Activated naive CD4-positive, alpha-beta T cell treated with anti-CD3 and anti-CD28 coated beads, Interleukin-2, amount 50 U/mL, for 72 hours (primary cell): Measurements from ENCODE around the gene PODN. TPM values are rescaled to one million over a fixed set of nuclear protein-coding genes. Genes with fewer than 3 reads are reported as not detected.

Source experiments
- ATAC-seq, 2 donors: fragments of 150-1000 bp; cut with Tn5 transposase; 2 replicates each; pipeline ENCODE4 v1.10.0; 2021; ENCODE audit warnings: mild to moderate bottlenecking in 2 of 2, moderate library complexity in 2 of 2
- DNase-seq, 2 donors: peaks; one replicate each; pipeline ENCODE4 v3.0.0; 2021 to 2022; ENCODE audit warnings: low spot score in 2 of 2
- H3K27ac Mint-ChIP-seq, 2 donors: one replicate each; pipeline ENCODE4 v1.8.0; 2022; ENCODE audit warnings: mild to moderate bottlenecking in 2 of 2, mixed read lengths in 2 of 2
- H3K36me3 Mint-ChIP-seq, 2 donors: one replicate each; pipeline ENCODE4 v1.8.0; 2022; ENCODE audit warnings: mixed read lengths in 2 of 2
- H3K9me3 Mint-ChIP-seq, 2 donors: one replicate each; pipeline ENCODE4 v1.8.0; 2022; ENCODE audit warnings: mixed read lengths in 2 of 2
- total RNA-seq, 2 donors: library from RNA; stranded (reverse); gene quantifications; one replicate each; pipeline ENCODE4 v1.2.3, GENCODE V29; 2022

PODN gene
- total RNA-seq, 2 donors from 2014 or later: not detected

DNA sequence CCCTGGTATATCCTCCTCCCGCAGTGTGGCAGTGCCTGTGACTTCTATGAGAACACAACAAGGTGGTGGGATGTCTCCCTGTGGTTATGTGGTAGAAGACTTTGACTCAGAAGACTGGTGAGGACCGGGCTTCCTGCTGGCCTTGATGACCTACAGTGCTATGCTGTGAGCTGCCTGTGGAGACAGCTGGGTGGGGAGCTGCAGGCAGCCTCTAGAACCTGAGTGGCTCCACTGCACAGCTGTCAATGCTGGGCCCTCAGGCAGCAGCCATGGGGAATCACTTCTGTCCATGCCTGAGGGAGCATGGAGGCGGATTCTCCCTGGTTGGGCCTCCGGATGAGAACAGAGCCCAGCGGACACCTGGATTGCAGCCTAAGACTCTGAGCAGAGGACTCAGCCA is 65.5 kb downstream of the PODN start:
- no peak for DNase-seq
- Mint-ChIP-seq H3K27ac (no peak overlapping the region), H3K9me3 (no peaks in the 10 kb centered on the region), H3K36me3 (no peaks in the 10 kb centered on the region)
- peak; percentile 50 to 60 for ATAC-seq

GRCh38 chr1:53128401-53128800 is 66.4 kb downstream of the PODN start:
- H3K27ac Mint-ChIP-seq: no peak overlapping the region
- no peak for DNase-seq
- H3K36me3 Mint-ChIP-seq: no peaks in the 10 kb centered on the region
- no peak for ATAC-seq
- H3K9me3 Mint-ChIP-seq: no peaks in the 10 kb centered on the region

DNA sequence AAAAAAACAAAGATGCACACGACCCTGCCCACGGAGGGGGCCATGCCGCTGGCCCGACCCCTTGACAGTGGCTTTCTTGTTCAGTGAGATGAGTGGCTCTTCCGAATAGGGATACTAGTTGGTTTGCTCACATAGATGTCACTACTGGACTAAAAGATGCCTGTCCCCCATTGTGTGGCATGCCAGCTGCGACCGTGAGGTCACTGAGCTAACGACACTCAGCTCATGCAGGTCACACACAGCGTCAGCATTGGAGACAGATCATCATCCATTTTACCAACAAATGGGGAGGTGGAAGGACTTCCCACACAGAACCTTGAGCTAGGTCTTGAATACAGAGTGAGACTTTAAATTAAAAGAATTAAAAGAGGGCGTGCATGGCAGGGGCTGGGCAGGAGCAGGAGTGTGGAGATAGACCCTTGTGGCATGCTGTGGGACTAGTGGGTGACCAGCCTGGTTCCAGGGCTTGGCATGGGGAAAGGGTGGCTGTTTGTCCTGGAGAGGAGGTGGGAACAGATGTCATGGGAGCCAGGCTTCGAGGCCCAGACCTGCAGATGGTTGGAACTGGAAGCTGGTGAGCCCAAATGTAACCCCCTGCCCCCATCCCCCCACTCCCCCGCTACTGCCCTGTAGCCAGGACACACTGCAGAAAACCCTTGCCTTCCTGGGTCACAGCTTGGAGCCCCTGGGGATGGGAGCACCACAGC is 68.0 kb downstream of the PODN start:
- H3K36me3 Mint-ChIP-seq: no peaks in the 10 kb centered on the region
- H3K27ac Mint-ChIP-seq: no peak overlapping the region
- no peaks in the 10 kb centered on the region for H3K9me3 Mint-ChIP-seq
- ATAC-seq (no peak), DNase-seq (peak in 1 of 2 donors; percentile 26)

DNA sequence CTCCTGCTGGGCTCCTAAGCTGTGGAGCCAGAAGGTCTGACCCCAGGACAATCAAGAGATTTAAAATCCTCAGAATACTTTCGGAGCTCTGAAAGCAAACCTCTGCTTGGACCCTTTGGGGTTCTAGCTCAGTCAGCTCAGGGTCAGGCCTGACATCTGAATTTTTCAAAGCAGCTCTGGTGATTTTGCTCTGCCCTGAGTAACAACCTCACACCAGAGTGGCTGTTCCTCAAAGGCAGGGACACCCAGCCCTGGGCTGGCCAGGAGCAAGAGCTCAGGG is 68.5 kb downstream of the PODN start:
- ATAC-seq (no peak), DNase-seq (no peak)
- Mint-ChIP-seq H3K9me3 (no peaks in the 10 kb centered on the region), H3K27ac (no peak overlapping the region), H3K36me3 (no peaks in the 10 kb centered on the region)

GRCh38 chr1:53130878-53131589 is 69.0 kb downstream of the PODN start:
- ATAC-seq: no peak
- peak in 1 of 2 donors; percentile 50 for DNase-seq
- H3K27ac Mint-ChIP-seq: no peak overlapping the region
- no peaks in the 10 kb centered on the region for H3K36me3 Mint-ChIP-seq
- no peaks in the 10 kb centered on the region for H3K9me3 Mint-ChIP-seq

- H3K27ac Mint-ChIP-seq: no peak overlapping the region
These were observed 69.6 kb downstream of the PODN start for GRCh38 chr1:53131590-53131938.

DNA sequence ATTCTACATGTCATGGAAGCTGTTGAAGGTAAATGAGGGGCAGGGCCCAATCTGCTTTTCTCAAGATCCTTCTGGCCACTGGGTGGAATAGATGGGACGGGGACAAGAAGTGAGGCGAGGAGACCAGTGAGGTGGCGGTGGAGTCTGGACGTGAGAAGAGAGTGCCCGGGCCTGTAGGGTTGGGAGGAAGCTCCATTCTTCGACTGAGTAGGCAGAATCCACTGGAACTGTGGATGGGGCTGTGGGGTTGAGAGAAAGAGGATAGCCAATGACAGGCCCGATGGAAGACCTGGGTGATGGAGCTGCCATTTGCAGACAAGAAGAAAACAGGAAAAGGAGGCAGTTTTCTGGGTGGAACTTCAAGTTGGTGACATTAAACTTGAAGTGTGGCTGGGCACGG is 70.2 kb downstream of the PODN start:
- ATAC-seq (no peak), DNase-seq (peak in 1 of 2 donors; percentile 11)
- H3K36me3 Mint-ChIP-seq: no peaks in the 10 kb centered on the region
- H3K27ac Mint-ChIP-seq: no peak overlapping the region
- H3K9me3 Mint-ChIP-seq: no peaks in the 10 kb centered on the region

More at GRCh38 chr1:53131590-53131938, 69.6 kb downstream of the PODN start:
- peak in 1 of 2 donors; percentile 4 for DNase-seq
- no peak for ATAC-seq
- H3K9me3 Mint-ChIP-seq: no peaks in the 10 kb centered on the region
- H3K36me3 Mint-ChIP-seq: no peaks in the 10 kb centered on the region

GRCh38 chr1:53133261-53134041 is 71.4 kb downstream of the PODN start:
- Mint-ChIP-seq H3K27ac (no peak overlapping the region), H3K9me3 (peaks cover 7% of the 10 kb centered on the region in 2 donors), H3K36me3 (peaks cover 6 to 8% of the 10 kb centered on the region in 2 donors)
- ATAC-seq (no peak), DNase-seq (peak in 1 of 2 donors; percentile 11)

DNA sequence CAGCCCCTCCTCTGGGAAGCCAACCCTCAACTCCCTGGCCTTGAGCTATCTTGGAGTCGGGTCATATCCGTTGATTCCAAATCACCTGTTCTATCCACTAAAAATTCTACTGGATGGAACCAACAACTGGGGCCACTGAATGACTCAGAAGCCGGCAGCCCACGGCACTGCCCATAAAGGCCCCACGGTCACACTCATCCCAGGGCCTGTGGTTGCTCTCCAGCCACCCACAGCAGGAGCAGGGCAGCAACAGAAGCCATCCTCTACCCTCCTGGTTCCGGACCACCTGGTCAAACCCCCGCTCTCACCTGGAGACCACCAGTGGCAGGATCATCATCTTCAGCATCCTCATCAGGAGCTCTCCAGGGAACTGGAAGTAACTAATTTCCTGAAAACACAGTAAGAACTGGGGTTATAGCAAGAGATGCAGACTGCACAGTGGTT is 72.1 kb downstream of the PODN start:
- Mint-ChIP-seq H3K9me3 (peaks cover 7% of the 10 kb centered on the region in 2 donors), H3K36me3 (peaks cover 6 to 8% of the 10 kb centered on the region in 2 donors), H3K27ac (no peak overlapping the region)
- no peak for ATAC-seq
- DNase-seq: no peak

Other genes with a start within 250 kb of the PODN start
- gene ZYG11A, start 219.5 kb upstream of the PODN start, total RNA-seq: under 1 TPM; 0.07 to 0.27 TPM
- gene ECHDC2, start 140.5 kb upstream of the PODN start, total RNA-seq: 10 to 100 TPM; 63.8 to 77.5 TPM
- gene SCP2, start 134.9 kb upstream of the PODN start, total RNA-seq: 10 to 100 TPM; 69.9 to 78.8 TPM
- not detected for gene SLC1A7, start 80.4 kb downstream of the PODN start, total RNA-seq
- gene CPT2, start 134.6 kb downstream of the PODN start, total RNA-seq: 10 to 100 TPM; 11.3 to 22.8 TPM
- gene CZIB, start 158.4 kb downstream of the PODN start, total RNA-seq: 10 to 100 TPM; 40.0 to 67.6 TPM
- 10 to 100 TPM; 71.7 to 92.1 TPM for gene MAGOH, start 176.3 kb downstream of the PODN start, total RNA-seq